ENCODE measurements around the gene RANBP17. TPM values are rescaled to one million over a fixed set of nuclear protein-coding genes. Genes with fewer than 3 reads are reported as not detected.

The RANBP17 gene
- total and polyA plus RNA-seq, 2 of the 4 experiments (the other 2 are of a cell fraction), result 8.2 to 29.0 TPM

- TF ChIP-seq MAFK (IDR thresholded peaks at IDR 0.05; ENCODE audit: low read depth, low read length), result no peak
Measured at GRCh38 chr5:170886210-170886894, 24.5 kb downstream of the RANBP17 start (continued).

GRCh38 chr5:170892196-170892595 is 30.4 kb downstream of the RANBP17 start:
- in situ Hi-C loops (cut with MboI; ENCODE audit: low sequenced_read_pairs), result no loop called here
- BruUV-seq (replicated peaks), result no TSS peak
- intact Hi-C loops (cut with micrococcal nuclease), result loop anchor here (2.0 kb wide), 1 partner anchor 29 kb away; the partner anchor contains the start of gene RANBP17
- H4K20me1 ChIP-seq (ENCODE audit: insufficient read depth, low read length), result no peaks in the 10 kb centered on the region
- H2BK20ac ChIP-seq (ENCODE audit: low read depth, low read length), result peak overlapping the region; percentile 28
- no peak overlapping the region for H2AK5ac ChIP-seq (ENCODE audit: low read depth, low read length)
- ChIA-PET CTCF (no interaction called here), POLR2A (ENCODE audit: unreplicated experiment) (no interaction called here)
- H3K23ac ChIP-seq (ENCODE audit: low read depth, low read length), result no peak overlapping the region
- TF ChIP-seq FOS (IDR thresholded peaks at IDR 0.05; ENCODE audit: low read depth, low read length) (peak; percentile 11; the same call in 1 of the 2 replicates), CHD1 (IDR thresholded peaks at IDR 0.05; ENCODE audit: low read depth, low read length) (no peak), MAFK (IDR thresholded peaks at IDR 0.05; ENCODE audit: low read depth, low read length) (no peak)
- H4K5ac ChIP-seq (ENCODE audit: low read depth, low read length), result peak overlapping the region; percentile 64; the same call in 1 of the 2 replicates
- no peak overlapping the region for H2AFZ ChIP-seq (replicated peaks; ENCODE audit: low read length, poor library complexity)
- no peak overlapping the region for H3K14ac ChIP-seq (replicated peaks; ENCODE audit: low read depth, low read length)
- dilution Hi-C loops (cut with HindIII; ENCODE audit: low sequenced_read_pairs, unreplicated experiment), result no loop called here
- H2AK9ac ChIP-seq (replicated peaks; ENCODE audit: low read depth, low read length, poor library complexity), result no peak overlapping the region
- no peak overlapping the region for H3K4me3 ChIP-seq (ENCODE audit: insufficient read depth, low read depth, low read length)
- H2BK5ac ChIP-seq (ENCODE audit: low read depth, low read length, poor library complexity, severe bottlenecking), result peak overlapping the region; percentile 97
- peak; percentile 48 for ATAC-seq (ENCODE audit: low read depth)
- H3K4ac ChIP-seq (ENCODE audit: low read depth, low read length), result peak overlapping the region; percentile 23; the same call in 1 of the 2 replicates
- H3K18ac ChIP-seq (ENCODE audit: low read depth, low read length), result peak overlapping the region; percentile 87; the same call in 1 of the 2 replicates
- H3K9ac ChIP-seq (ENCODE audit: low read depth, low read length), result no peak overlapping the region
- 0 out of 3 replicates have a peak overlapping the region, but pooled peaks have one; percentile 7 for H2BK15ac ChIP-seq (ENCODE audit: low read depth, low read length)
- 0 out of 2 replicates have a peak, but pooled peaks cover 1% of the 10 kb centered on the region for H3K36me3 ChIP-seq (ENCODE audit: control insufficient read depth, insufficient read depth, low read length)
- H3K79me1 ChIP-seq (ENCODE audit: low read depth in 1 of 2, low read length in 2 of 2), result peaks cover 3 to 16% of the 10 kb centered on the region in 2 experiments; a peak in 3 of 4 replicates
- H3K9me3 ChIP-seq (ENCODE audit: control insufficient read depth, insufficient read depth, low read length), result no peaks in the 10 kb centered on the region
- no CpG with 5 or more reads among the region's 2 CpGs for WGBS, 2 experiments (ENCODE audit: extremely low coverage in 2 of 2, insufficient read length in 1 of 2)
- H4K8ac ChIP-seq (ENCODE audit: low read depth in 2 of 2, low read length in 2 of 2), result peak overlapping the region in 1 of 2 experiments; percentile 12; a peak in 1 of 4 replicates
- H4K91ac ChIP-seq (ENCODE audit: insufficient read depth, low read depth, low read length), result no peak overlapping the region
- no peak overlapping the region for H3K27ac ChIP-seq (ENCODE audit: insufficient read depth, low read length)
- peak overlapping the region; percentile 14; the same call in 1 of the 2 replicates for H2BK120ac ChIP-seq (ENCODE audit: low read depth, low read length)
- H3K4me2 ChIP-seq (ENCODE audit: low read depth, low read length), result peak overlapping the region; percentile 73; the same call in 1 of the 2 replicates
- H3K27me3 ChIP-seq (ENCODE audit: control insufficient read depth, insufficient read depth, low read length), result no peaks in the 10 kb centered on the region
- H3K4me1 ChIP-seq (ENCODE audit: control insufficient read depth, insufficient read depth, low read length), result peaks cover 4% of the 10 kb centered on the region; the same call in 1 of the 2 replicates
- no peaks in the 10 kb centered on the region for H3K9me1 ChIP-seq (ENCODE audit: insufficient read depth, low read length)
- DNase-seq, result peak; percentile 90
- no peak overlapping the region for H3K56ac ChIP-seq (ENCODE audit: extremely low read depth, insufficient read depth, low read length)

Measured in IMR-90 (cell line).